ENCODE measurements around the gene CCR4.
"Not testable (repeated sequence)": the region's sequence is repeated elsewhere in the genome, so short reads cannot be mapped to it uniquely, and the experiment has no call there.

The CCR4 gene

GRCh38 chr3:32945136-32945535, 6.3 kb upstream of the CCR4 start:
- DNase-seq (ENCODE audit: low read depth in 2 of 2): peak in 1 of 2 donors; percentile 51
- TF ChIP-seq, protein P1, sequence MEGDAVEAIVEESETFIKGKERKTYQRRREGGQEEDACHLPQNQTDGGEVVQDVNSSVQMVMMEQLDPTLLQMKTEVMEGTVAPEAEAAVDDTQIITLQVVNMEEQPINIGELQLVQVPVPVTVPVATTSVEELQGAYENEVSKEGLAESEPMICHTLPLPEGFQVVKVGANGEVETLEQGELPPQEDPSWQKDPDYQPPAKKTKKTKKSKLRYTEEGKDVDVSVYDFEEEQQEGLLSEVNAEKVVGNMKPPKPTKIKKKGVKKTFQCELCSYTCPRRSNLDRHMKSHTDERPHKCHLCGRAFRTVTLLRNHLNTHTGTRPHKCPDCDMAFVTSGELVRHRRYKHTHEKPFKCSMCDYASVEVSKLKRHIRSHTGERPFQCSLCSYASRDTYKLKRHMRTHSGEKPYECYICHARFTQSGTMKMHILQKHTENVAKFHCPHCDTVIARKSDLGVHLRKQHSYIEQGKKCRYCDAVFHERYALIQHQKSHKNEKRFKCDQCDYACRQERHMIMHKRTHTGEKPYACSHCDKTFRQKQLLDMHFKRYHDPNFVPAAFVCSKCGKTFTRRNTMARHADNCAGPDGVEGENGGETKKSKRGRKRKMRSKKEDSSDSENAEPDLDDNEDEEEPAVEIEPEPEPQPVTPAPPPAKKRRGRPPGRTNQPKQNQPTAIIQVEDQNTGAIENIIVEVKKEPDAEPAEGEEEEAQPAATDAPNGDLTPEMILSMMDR (IDR thresholded peaks at IDR 0.05; ENCODE audit: low read depth, low read length): no peak

GRCh38 chr3:32945598-32945997, 5.8 kb upstream of the CCR4 start:
- not testable (repeated sequence) for H3K4me3 ChIP-seq (replicated peaks in 1 of 2; ENCODE audit: low read depth in 2 of 2, low read length in 2 of 2); DNase-seq (ENCODE audit: low read depth in 2 of 2)

More at GRCh38 chr3:32945136-32945535, 6.3 kb upstream of the CCR4 start:
- no peak overlapping the region for H3K4me3 ChIP-seq (replicated peaks in 1 of 2; ENCODE audit: low read depth in 2 of 2, low read length in 2 of 2)

- TF ChIP-seq, protein P1 (IDR thresholded peaks at IDR 0.05; ENCODE audit: low read depth, low read length): no peak
Measured at GRCh38 chr3:32946973-32947788, 4.3 kb upstream of the CCR4 start.

DNA sequence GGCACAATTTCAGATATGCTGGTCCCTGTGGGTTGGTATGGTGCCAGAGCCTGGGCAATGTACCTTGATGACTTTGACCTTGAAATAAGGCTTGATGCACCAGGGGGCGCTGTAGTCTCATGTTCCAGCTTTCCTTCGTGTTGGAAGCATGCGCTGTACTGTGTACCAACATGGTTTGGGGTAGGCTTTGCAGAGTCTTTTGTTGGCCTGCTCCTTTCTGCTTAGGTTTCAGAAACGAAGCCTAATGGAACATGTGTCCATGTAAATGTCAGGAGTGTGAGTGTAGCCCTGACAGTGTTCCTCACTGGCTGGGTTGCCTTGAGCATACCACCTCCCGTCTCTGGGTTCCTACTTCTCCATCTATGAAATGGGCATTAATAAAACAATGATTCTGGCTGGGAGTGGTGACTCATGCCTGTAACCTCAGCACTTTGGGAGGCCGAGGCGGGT, 3.6 kb upstream of the CCR4 start:
- peak; percentile 88 to 93 for DNase-seq (ENCODE audit: low read depth in 2 of 2)

More at GRCh38 chr3:32946973-32947788, 4.3 kb upstream of the CCR4 start:
- peak in 1 of 2 donors; percentile 3 for DNase-seq (ENCODE audit: low read depth in 2 of 2)
- H3K4me3 ChIP-seq (replicated peaks in 1 of 2; ENCODE audit: low read depth in 2 of 2, low read length in 2 of 2): no peak overlapping the region

GRCh38 chr3:32948625-32949445, 2.6 kb upstream of the CCR4 start:
- TF ChIP-seq, protein P1 (IDR thresholded peaks at IDR 0.05; ENCODE audit: low read depth, low read length): no peak
- no peak for DNase-seq (ENCODE audit: low read depth in 2 of 2)
- H3K4me3 ChIP-seq (replicated peaks in 1 of 2; ENCODE audit: low read depth in 2 of 2, low read length in 2 of 2): no peak overlapping the region

More for the DNA sequence above, 3.6 kb upstream of the CCR4 start:
- TF ChIP-seq, protein P1 (IDR thresholded peaks at IDR 0.05; ENCODE audit: low read depth, low read length): peak; percentile 71
- no peak overlapping the region for H3K4me3 ChIP-seq (replicated peaks in 1 of 2; ENCODE audit: low read depth in 2 of 2, low read length in 2 of 2)

GRCh38 chr3:32950516-32950915, 928 bp upstream of the CCR4 start:
- no peak for DNase-seq (ENCODE audit: low read depth in 2 of 2)
- TF ChIP-seq, protein P1 (IDR thresholded peaks at IDR 0.05; ENCODE audit: low read depth, low read length): no peak
- H3K4me3 ChIP-seq (replicated peaks in 1 of 2; ENCODE audit: low read depth in 2 of 2, low read length in 2 of 2): no peak overlapping the region
